ENCODE data around the gene PRDM16. TPM values are rescaled to one million over a fixed set of nuclear protein-coding genes. Genes with fewer than 3 reads are reported as not detected.

Gene PRDM16
- polyA plus RNA-seq, 1 of the 3 experiments (the other 2 are of a cell fraction): not detected

GRCh38 chr1:3370856-3371703 is 302.1 kb downstream of the PRDM16 start:
- Histone ChIP-seq H3K36me3 (replicated peaks in 1 of 2; ENCODE audit: control insufficient read depth in 1 of 2, insufficient read depth in 2 of 2, low read length in 1 of 2) (no peaks in the 10 kb centered on the region), H3K9me3 (no peaks in the 10 kb centered on the region), H3K27ac (ENCODE audit: low read depth in 2 of 2, low read length in 1 of 2) (no peak overlapping the region), H3K4me2 (no peak overlapping the region), H3F3A (replicated peaks; ENCODE audit: insufficient read depth) (peaks cover 14% of the 10 kb centered on the region), H3K79me2 (ENCODE audit: insufficient read depth) (no peaks in the 10 kb centered on the region), H4K20me1 (ENCODE audit: insufficient read depth) (peaks cover 4% of the 10 kb centered on the region; the same call in 1 of the 2 replicates), H3K9ac (no peak overlapping the region), H3K4me1 (ENCODE audit: control insufficient read depth in 1 of 2, insufficient read depth in 2 of 2, low read depth in 1 of 2, low read length in 1 of 2) (no peaks in the 10 kb centered on the region), H3K27me3 (ENCODE audit: insufficient read depth) (peaks cover 19% of the 10 kb centered on the region; the same call in 1 of the 2 replicates), H3K9me2 (no peaks in the 10 kb centered on the region), H2AFZ (ENCODE audit: low read depth) (no peak overlapping the region), H3K4me3 (ENCODE audit: low read depth in 2 of 2, low read length in 1 of 2) (no peak overlapping the region)
- ChIA-PET CTCF (no interaction called here), POLR2A (no interaction called here)
- no peak for DNase-seq
- WGBS (ENCODE audit: low lambda C conversion rate): 46% methylated on average over 4 of the region's 4 CpGs
- TF ChIP-seq POLR2AphosphoS5 (IDR thresholded peaks at IDR 0.05; ENCODE audit: low read depth, low read length) (no peak), FOXJ3 (CRISPR knock-in tag; IDR thresholded peaks at IDR 0.05) (no peak), SIN3A (IDR thresholded peaks at IDR 0.05; ENCODE audit: borderline replicate concordance, low read depth, low read length) (no peak), JUND (IDR thresholded peaks at IDR 0.05) (no peak), CHD2 (IDR thresholded peaks at IDR 0.05; ENCODE audit: low read length, partially characterized antibody) (no peak), NRF1 (IDR thresholded peaks at IDR 0.05; ENCODE audit: low read depth, low read length) (no peak), FOSL2 (IDR thresholded peaks at IDR 0.05; ENCODE audit: borderline replicate concordance, low read depth) (no peak), SMC3 (IDR thresholded peaks at IDR 0.05; ENCODE audit: low read depth, low read length) (no peak), FOXM1 (IDR thresholded peaks at IDR 0.05; ENCODE audit: low read depth) (no peak), NFIC (IDR thresholded peaks at IDR 0.05; ENCODE audit: borderline replicate concordance) (no peak), EP300 (IDR thresholded peaks at IDR 0.05; ENCODE audit: borderline replicate concordance in 1 of 2, low read depth in 1 of 2, low read length in 1 of 2) (no peak), GABPA (IDR thresholded peaks at IDR 0.05; ENCODE audit: low read depth) (no peak), EZH2phosphoT487 (IDR thresholded peaks at IDR 0.05; ENCODE audit: borderline replicate concordance, low read depth) (no peak), RCOR1 (IDR thresholded peaks at IDR 0.05; ENCODE audit: low read length) (no peak), RAD21 (IDR thresholded peaks at IDR 0.05; ENCODE audit: low read length) (no peak), TAF1 (IDR thresholded peaks at IDR 0.05; ENCODE audit: borderline replicate concordance, low read depth, low read length) (no peak), ELF1 (IDR thresholded peaks at IDR 0.05) (no peak)
- TF ChIP-seq, protein P1, sequence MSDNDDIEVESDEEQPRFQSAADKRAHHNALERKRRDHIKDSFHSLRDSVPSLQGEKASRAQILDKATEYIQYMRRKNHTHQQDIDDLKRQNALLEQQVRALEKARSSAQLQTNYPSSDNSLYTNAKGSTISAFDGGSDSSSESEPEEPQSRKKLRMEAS (IDR thresholded peaks at IDR 0.05; ENCODE audit: low read depth): no peak

GRCh38 chr1:3372317-3372716 is 303.3 kb downstream of the PRDM16 start:
- TF ChIP-seq USF2 (IDR thresholded peaks at IDR 0.05; ENCODE audit: borderline replicate concordance, low read depth, low read length): no peak
- TF ChIP-seq MEF2A (IDR thresholded peaks at IDR 0.05; ENCODE audit: borderline replicate concordance, low read depth): no peak
- no peak for TF ChIP-seq TCF12 (IDR thresholded peaks at IDR 0.05)
- no peak for TF ChIP-seq RCOR1 (IDR thresholded peaks at IDR 0.05; ENCODE audit: low read length)
- no peak for TF ChIP-seq RAD21 (IDR thresholded peaks at IDR 0.05; ENCODE audit: low read length)
- TF ChIP-seq RXRA (IDR thresholded peaks at IDR 0.05; ENCODE audit: borderline replicate concordance, low read depth): no peak
- TF ChIP-seq, protein P1 (IDR thresholded peaks at IDR 0.05; ENCODE audit: low read depth): no peak
- no peak for TF ChIP-seq SMC3 (IDR thresholded peaks at IDR 0.05; ENCODE audit: low read depth, low read length)
- TF ChIP-seq FOSL2 (IDR thresholded peaks at IDR 0.05; ENCODE audit: borderline replicate concordance, low read depth): no peak
- TF ChIP-seq FOXM1 (IDR thresholded peaks at IDR 0.05; ENCODE audit: low read depth): no peak
- no peak for TF ChIP-seq SIN3A (IDR thresholded peaks at IDR 0.05; ENCODE audit: borderline replicate concordance, low read depth, low read length)
- TF ChIP-seq, protein P2, sequence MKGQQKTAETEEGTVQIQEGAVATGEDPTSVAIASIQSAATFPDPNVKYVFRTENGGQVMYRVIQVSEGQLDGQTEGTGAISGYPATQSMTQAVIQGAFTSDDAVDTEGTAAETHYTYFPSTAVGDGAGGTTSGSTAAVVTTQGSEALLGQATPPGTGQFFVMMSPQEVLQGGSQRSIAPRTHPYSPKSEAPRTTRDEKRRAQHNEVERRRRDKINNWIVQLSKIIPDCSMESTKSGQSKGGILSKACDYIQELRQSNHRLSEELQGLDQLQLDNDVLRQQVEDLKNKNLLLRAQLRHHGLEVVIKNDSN (IDR thresholded peaks at IDR 0.05; ENCODE audit: borderline replicate concordance, low read depth): no peak
- no peak for TF ChIP-seq NRF1 (IDR thresholded peaks at IDR 0.05; ENCODE audit: low read depth, low read length)
- peaks cover 14% of the 10 kb centered on the region for H3F3A ChIP-seq (replicated peaks; ENCODE audit: insufficient read depth)
- no peaks in the 10 kb centered on the region for H3K79me2 ChIP-seq (ENCODE audit: insufficient read depth)
- 39% methylated on average over 8 of the region's 9 CpGs for WGBS (ENCODE audit: low lambda C conversion rate)
- no peaks in the 10 kb centered on the region for H3K36me3 ChIP-seq (replicated peaks in 1 of 2; ENCODE audit: control insufficient read depth in 1 of 2, insufficient read depth in 2 of 2, low read length in 1 of 2)
- H3K9ac ChIP-seq: no peak overlapping the region
- peaks cover 19% of the 10 kb centered on the region; the same call in 1 of the 2 replicates for H3K27me3 ChIP-seq (ENCODE audit: insufficient read depth)
- POLR2A ChIA-PET: no interaction called here
- no peaks in the 10 kb centered on the region for H3K9me3 ChIP-seq
- H4K20me1 ChIP-seq (ENCODE audit: insufficient read depth): peaks cover 4% of the 10 kb centered on the region; the same call in 1 of the 2 replicates
- CTCF ChIA-PET: no interaction called here
- no peak overlapping the region for H3K4me2 ChIP-seq
- no peak for DNase-seq
- no peak overlapping the region for H3K27ac ChIP-seq (ENCODE audit: low read depth in 2 of 2, low read length in 1 of 2)
- no peak overlapping the region for H3K4me3 ChIP-seq (ENCODE audit: low read depth in 2 of 2, low read length in 1 of 2)
- H2AFZ ChIP-seq (ENCODE audit: low read depth): no peak overlapping the region
- no peaks in the 10 kb centered on the region for H3K4me1 ChIP-seq (ENCODE audit: control insufficient read depth in 1 of 2, insufficient read depth in 2 of 2, low read depth in 1 of 2, low read length in 1 of 2)
- H3K9me2 ChIP-seq: no peaks in the 10 kb centered on the region

Data from SK-N-SH (cell line).